Measurements from ENCODE around the gene LAMC3.

- TF ChIP-seq CTCF (conservative IDR thresholded peaks at IDR 0.05; ENCODE audit: low read depth, low read length) (no peak), EZH2 (IDR thresholded peaks at IDR 0.05; ENCODE audit: low read length, unreplicated experiment) (no peak), EZH2phosphoT487 (IDR thresholded peaks at IDR 0.05; ENCODE audit: borderline replicate concordance, low read length) (no peak)
These were observed 52.1 kb downstream of the LAMC3 start for GRCh38 chr9:131060900-131061630.
